Stimulated activated CD8-positive, alpha-beta memory T cell treated with anti-CD3 and anti-CD28 coated beads, Interleukin-4, amount 100 ng/mL, for 24 hours (primary cell): ENCODE results near the gene LRIT3.

Experiments used
- DNase-seq: peaks from one replicate; pipeline ENCODE4 v3.0.0-alpha.2; 2020; ENCODE audit warnings: low read depth

The LRIT3 gene

DNA sequence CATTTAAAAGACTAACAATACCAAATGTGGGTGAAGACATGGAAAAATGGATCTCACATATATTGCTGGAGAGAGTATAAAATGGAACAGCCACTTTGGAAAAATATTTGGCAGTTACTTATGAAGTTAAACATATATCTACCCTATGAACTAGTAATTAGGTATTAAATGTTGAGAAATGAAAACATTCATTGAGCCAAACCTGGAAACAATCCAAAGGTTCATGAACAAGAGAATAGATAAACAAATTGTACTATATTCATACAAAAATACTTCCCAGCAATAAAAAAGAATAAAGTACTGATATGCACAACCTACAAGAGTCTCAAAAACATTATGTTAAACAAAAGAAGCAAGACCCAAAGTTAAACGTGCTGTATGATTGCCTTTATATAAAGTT, 60.8 kb downstream of the LRIT3 start:
- DNase-seq = no peak

DNA sequence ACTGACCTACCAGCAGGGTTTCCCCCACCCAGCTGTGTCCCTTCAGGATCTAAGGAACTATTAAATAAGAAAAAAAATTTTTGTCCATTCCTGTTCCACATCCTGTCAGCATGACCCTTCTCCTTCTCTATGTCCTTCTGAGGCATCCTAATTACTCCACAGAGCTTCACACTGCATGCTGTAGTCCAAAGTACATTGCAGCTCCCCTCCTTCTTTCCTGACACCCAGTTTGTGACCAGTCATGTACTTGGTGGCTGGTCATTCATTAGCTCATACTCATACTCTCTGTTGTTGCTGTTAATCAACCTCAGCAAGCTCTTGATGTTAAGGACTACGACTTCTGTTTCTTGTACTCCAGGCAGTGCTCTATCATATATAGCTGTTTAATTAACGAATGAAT, 62.3 kb downstream of the LRIT3 start:
- no peak for DNase-seq

DNA sequence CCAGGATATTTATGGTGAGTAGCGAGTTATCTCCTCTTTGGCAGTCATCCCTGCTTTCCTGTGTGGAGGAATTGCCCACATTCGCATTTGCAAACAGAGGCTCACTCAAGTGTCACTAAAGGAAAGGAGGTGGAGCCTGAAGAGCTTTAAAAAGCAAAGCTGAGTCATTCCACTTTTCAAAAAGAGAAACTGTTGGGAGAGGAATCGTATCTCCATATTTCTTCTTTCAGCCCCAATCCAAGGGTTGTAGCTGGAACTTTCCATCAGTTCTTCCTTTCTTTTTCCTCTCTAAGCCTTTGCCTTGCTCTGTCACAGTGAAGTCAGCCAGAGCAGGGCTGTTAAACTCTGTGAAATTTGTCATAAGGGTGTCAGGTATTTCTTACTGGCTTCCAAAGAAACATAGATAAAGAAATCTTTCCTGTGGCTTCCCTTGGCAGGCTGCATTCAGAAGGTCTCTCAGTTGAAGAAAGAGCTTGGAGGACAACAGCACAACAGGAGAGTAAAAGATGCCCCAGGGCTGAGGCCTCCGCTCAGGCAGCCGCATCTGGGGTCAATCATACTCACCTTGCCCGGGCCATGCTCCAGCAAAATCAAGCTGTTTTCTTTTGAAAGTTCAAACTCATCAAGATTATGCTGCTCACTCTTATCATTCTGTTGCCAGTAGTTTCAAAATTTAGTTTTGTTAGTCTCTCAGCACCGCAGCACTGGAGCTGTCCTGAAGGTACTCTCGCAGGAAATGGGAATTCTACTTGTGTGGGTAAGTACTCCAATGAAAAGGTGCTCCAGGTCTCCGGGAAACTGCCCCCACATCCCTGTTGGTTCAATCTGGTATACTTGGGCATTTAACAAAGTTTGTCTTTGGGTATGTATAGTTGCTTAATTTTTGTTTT, 65.0 kb downstream of the LRIT3 start, which contains the start of gene EGF:
Gene EGF, plus strand, starts transcription at position 178 of the 890 bp plus-strand sequence. Its CDS starts 453 bp downstream, at position 631.
- DNase-seq = no peak

DNA sequence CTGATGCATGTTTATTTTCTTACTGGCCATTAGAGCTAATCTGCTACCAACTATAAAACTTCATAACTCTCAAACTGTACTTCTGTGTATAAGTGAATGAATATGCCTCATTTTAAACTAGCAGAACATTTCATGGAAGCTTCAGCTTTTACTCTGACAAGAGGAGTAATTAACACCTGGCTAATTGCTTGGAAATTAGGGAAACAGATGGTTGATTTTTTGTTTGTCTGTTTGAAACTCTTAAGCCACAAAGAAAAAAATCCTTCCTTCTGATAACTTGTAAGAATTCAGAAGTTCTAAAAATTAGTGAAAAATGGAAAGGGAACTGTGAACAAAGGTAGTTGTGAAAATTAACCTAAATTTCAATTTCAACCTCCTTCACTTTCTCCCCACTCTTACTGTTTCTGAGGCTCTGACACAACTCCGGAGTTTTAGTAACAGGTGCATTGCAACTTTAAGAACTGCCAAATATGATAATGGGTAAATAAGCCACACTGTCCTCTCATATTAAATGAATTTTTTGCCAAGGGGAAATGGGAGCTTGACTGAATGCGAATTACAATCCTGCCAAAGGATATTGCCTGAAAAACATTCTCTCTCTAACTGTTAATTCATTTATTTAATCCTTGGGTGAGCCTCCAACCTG, 65.8 kb downstream of the LRIT3 start:
- no peak for DNase-seq

DNA sequence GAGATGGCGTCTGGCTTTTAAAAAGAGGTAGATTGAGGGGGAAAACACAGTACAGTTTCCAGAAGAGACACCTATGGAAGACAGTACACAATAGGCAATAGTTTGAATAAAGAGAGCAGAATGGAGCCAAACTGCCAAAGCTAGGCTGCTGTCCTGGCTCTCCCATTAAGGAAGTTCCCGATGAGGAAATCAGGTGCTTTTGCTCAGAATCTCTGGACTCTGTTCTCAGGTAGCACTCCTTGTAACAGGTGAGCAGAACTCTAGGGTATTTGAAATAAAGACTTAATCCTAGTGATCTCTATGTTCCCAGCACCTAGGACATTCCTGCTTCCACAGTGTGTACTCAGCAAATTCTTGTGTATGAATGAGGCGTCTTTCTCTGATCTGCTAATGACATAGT, 66.4 kb downstream of the LRIT3 start:
- DNase-seq = no peak

DNA sequence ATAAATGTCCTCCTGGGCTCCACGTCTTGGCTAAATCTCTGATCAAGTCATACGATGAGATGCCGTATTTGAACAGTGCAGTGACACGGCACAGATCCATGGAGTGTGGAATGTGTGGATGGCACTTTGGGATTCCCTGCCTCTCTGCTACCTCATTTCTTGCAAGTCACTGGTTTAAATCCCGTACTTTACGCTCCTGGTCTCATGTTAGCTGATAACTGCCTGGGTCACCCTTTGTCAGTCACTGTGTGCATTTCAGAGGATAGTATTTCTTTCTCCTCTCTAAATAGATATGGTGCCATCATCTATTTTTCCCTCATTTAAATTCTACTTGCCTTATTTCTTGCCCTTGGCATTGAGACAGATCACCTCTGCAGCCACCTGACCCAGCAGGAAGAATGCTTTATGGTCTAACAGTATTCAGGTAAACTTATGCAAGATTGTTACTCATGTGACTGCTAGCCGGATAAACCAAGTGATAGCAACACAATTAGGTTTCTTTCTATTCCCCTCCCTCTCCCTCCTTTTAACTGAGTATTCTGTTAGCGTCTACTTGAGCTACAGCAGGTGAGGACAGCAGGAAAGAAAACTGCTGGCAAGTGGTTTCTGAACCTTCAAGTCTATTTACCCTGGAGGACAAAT, 67.6 kb downstream of the LRIT3 start:
- no peak for DNase-seq

DNA sequence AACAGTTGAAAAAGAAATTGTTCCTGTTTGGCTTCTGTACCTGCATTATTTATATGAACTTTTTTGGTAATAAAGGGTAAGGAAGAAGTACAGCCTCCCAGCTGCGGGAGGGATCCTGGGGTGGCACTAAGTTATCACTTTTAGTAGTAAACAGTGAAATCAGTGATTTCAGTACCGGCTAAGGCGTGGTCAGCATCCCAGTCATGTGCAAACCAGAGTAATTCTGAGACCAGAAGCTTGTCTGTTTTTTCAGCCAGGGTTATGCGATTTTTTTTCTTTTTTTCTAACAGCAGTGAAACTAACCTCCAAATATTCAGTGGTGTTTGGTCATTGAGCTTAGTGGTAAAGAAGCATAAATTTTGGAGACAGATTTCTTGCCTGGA, 68.1 kb downstream of the LRIT3 start:
- no peak for DNase-seq

DNA sequence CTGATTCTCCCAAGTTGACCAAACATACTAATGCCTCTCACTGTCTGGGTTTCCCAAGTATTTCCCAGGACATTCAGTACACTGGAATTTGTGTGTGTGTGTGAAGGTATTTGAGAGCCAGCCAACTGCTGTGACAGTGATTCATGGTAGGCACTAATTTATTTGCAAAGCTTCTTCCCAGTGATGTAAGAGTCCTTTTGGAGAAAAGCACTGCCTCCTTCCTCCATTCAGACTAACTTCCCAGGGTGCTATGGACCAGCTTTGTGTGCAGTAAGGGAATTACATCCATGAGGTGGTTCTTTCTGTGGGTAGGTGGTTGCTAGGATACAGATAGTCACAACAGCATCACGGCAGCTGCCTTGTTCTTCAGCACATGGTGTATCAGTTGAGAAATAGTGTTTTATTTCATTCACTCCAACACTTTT, 73.5 kb downstream of the LRIT3 start:
- no peak for DNase-seq
